Measurements from ENCODE around the gene UBE2G2. TPM values are rescaled to one million over a fixed set of nuclear protein-coding genes. Genes with fewer than 3 reads are reported as not detected.

UBE2G2 gene, protein sequence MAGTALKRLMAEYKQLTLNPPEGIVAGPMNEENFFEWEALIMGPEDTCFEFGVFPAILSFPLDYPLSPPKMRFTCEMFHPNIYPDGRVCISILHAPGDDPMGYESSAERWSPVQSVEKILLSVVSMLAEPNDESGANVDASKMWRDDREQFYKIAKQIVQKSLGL
- total RNA-seq (2022; extraction: Qiagen RNA extraction): 30.3 to 39.6 TPM (median 32.3 TPM) in 5 replicates

DNA sequence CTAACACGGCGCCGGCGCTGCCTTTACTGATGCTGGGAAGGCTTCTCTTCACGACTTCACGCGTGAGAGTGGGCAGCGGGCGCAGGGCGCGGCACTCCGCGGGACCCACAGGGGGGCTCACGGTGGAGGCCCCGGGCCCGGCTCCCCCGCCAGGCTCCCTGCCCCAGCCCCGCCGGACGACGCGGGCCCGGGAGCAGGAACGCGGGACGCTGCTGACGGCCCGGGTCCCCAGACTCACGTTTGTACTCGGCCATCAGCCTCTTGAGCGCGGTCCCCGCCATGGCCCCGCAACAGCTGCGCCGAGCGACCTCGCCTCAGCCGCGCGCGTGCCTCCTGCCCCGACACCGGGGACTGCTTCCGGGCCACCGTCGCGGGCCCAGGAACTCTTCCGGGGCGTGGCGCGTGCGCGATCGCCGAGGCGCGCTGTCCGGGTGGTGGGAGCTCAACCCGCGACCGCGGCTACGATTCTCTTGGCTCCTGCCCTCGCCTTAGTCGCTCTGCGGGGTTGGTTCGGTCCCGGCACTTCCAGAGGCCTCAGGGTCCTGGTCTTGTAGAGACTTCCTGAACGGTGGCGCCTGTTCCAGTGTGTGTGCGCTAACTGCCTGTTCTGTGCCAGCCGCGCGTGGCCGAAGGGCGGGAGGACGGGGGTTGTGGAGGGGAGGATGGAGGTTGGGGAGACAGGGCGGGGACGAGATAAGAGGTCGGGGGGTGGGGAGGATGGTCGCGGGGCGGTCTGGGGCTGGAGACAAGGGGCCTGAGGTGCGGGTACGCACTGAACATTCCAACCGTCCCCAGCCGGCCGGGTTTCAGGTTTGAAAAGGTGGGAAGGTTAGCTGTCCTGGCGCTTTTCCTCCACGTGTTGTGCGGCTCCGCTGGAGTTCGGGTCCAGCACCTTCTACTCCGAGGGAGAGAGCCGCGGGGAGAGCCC is at the start of gene UBE2G2:
Gene UBE2G2 (minus strand): TSS at position 353 of the 928 bp plus-strand sequence. CDS start 72 bp downstream, at position 281.

DNA sequence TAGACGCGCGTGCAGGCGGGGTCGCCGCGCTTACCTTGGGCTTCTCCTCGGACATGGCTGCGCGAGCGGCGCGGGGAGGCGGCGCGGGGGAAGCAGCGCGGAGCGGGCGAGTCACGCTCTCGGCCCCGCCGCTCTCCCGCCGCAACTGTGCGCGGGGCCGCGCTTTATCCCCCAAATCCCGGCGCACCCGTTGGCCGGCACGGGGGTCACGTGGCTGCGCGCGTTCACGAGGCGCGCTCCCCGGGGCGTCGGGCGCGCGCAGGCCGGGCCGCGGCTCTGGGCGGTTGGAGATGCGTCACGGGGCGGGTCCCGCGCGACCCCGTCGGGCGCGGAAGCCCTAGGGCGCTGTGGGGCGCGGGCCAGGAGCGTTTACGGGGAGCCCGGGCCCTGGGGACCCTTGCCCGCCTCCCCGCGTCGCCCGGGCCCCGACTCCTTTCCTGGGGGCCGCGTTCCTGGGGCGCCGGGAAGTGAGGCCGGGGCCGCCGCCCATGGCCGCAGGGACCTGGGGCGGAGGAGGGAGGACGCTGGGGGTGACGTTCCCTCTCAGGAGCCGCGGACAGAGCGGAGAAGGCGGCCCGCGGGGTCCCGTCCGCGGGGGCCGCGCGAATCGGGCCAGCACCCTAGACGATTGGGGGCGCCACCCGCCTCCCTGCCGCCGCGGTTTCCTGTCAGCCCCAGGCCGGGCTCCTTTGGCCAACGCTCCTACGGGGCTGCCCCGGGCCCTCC is 16.5 kb upstream of the UBE2G2 start, which contains the start of gene SUMO3:
Gene SUMO3 (minus strand): TSS at position 149 of the 726 bp plus-strand sequence. CDS start 94 bp downstream, at position 55.

Other genes starting within 250 kb of the UBE2G2 start
- not detected in 5 replicates for gene KRTAP10-3, start 243.0 kb downstream of the UBE2G2 start, total RNA-seq (2022; extraction: Qiagen RNA extraction)
- gene KRTAP10-4, start 228.1 kb downstream of the UBE2G2 start, total RNA-seq (2022; extraction: Qiagen RNA extraction): not detected in 5 replicates
- gene KRTAP10-5, start 221.2 kb downstream of the UBE2G2 start, total RNA-seq (2022; extraction: Qiagen RNA extraction): not detected in 5 replicates
- not detected in 5 replicates for gene KRTAP10-6, start 209.3 kb downstream of the UBE2G2 start, total RNA-seq (2022; extraction: Qiagen RNA extraction)
- not detected in 5 replicates for gene KRTAP10-7, start 201.2 kb downstream of the UBE2G2 start, total RNA-seq (2022; extraction: Qiagen RNA extraction)
- gene KRTAP10-8, start 189.7 kb downstream of the UBE2G2 start, total RNA-seq (2022; extraction: Qiagen RNA extraction): not detected in 5 replicates
- gene KRTAP10-9, start 174.7 kb downstream of the UBE2G2 start, total RNA-seq (2022; extraction: Qiagen RNA extraction): not detected in 5 replicates
- not detected in 5 replicates for gene KRTAP10-10, start 164.5 kb downstream of the UBE2G2 start, total RNA-seq (2022; extraction: Qiagen RNA extraction)
- not detected in 5 replicates for gene KRTAP10-11, start 155.4 kb downstream of the UBE2G2 start, total RNA-seq (2022; extraction: Qiagen RNA extraction)
- not detected in 5 replicates for gene KRTAP12-4, start 147.2 kb downstream of the UBE2G2 start, total RNA-seq (2022; extraction: Qiagen RNA extraction)
- not detected in 5 replicates for gene KRTAP12-3, start 143.9 kb downstream of the UBE2G2 start, total RNA-seq (2022; extraction: Qiagen RNA extraction)
- not detected in 5 replicates for gene KRTAP12-2, start 134.9 kb downstream of the UBE2G2 start, total RNA-seq (2022; extraction: Qiagen RNA extraction)
- gene KRTAP12-1, start 119.7 kb downstream of the UBE2G2 start, total RNA-seq (2022; extraction: Qiagen RNA extraction): not detected in 5 replicates
- gene KRTAP10-12, start 104.6 kb downstream of the UBE2G2 start, total RNA-seq (2022; extraction: Qiagen RNA extraction): not detected in 5 replicates
- not detected in 5 replicates for gene TSPEAR, start 90.2 kb downstream of the UBE2G2 start, total RNA-seq (2022; extraction: Qiagen RNA extraction)
- 59.2 to 68.0 TPM (median 64.4 TPM) in 5 replicates for gene SUMO3, start 16.2 kb upstream of the UBE2G2 start, total RNA-seq (2022; extraction: Qiagen RNA extraction)
- gene PTTG1IP, start 71.9 kb upstream of the UBE2G2 start, total RNA-seq (2022; extraction: Qiagen RNA extraction): 93.7 to 101 TPM (median 97.6 TPM) in 5 replicates
- 0.48 to 0.85 TPM (median 0.84 TPM) in 5 replicates for gene ITGB2, start 119.1 kb upstream of the UBE2G2 start, total RNA-seq (2022; extraction: Qiagen RNA extraction)
- gene SLX9, start 138.2 kb upstream of the UBE2G2 start, total RNA-seq (2022; extraction: Qiagen RNA extraction): 40.0 to 62.2 TPM (median 59.7 TPM) in 5 replicates

Measured in A549 treated with AZD2906 at 1 μM for 4 hours (cell line).